Fibroblast of peridontal ligament (primary cell): ENCODE data around the gene SPINT4.
"Not testable (repeated sequence)": the region's sequence is repeated elsewhere in the genome, so short reads cannot be mapped to it uniquely, and the experiment has no call there.

Experiments
- DNase-seq: peaks from one replicate; pipeline ENCODE4 v3.0.0-alpha.2; 2010; ENCODE audit errors: extremely low read depth

Gene SPINT4

GRCh38 chr20:45722047-45722446, at the start of gene SPINT4:
SPINT4 (plus strand) TSS chr20:45722347; CDS start chr20:45722368, 21 bp downstream.
- no peak for DNase-seq

- no peak for DNase-seq
Observed at GRCh38 chr20:45672765-45673164, 49.4 kb upstream of the SPINT4 start.

GRCh38 chr20:45679650-45680049, 42.5 kb upstream of the SPINT4 start:
- DNase-seq, result no peak

- DNase-seq, result peak; percentile 1
Observed at GRCh38 chr20:45685896-45686295, 36.3 kb upstream of the SPINT4 start.

GRCh38 chr20:45693346-45693745, 28.8 kb upstream of the SPINT4 start:
- DNase-seq, result not testable (repeated sequence)

GRCh38 chr20:45695496-45695895, 26.7 kb upstream of the SPINT4 start:
- no peak for DNase-seq

GRCh38 chr20:45701104-45701503, 21.0 kb upstream of the SPINT4 start:
- no peak for DNase-seq

- no peak for DNase-seq
Observed at GRCh38 chr20:45701873-45702272, 20.3 kb upstream of the SPINT4 start, which contains the start of gene WFDC13. WFDC13 (plus strand) TSS chr20:45702038; CDS start chr20:45702124, 86 bp downstream.

- DNase-seq, result no peak
Observed at GRCh38 chr20:45704969-45705637, 17.0 kb upstream of the SPINT4 start, which contains the start of gene WFDC10B. WFDC10B (minus strand) TSS chr20:45705019; CDS start chr20:45685992, 19,027 bp downstream.

GRCh38 chr20:45716141-45716688, 5.9 kb upstream of the SPINT4 start:
- not testable (repeated sequence) for DNase-seq

GRCh38 chr20:45725134-45725533, 3.0 kb downstream of the SPINT4 start:
- DNase-seq, result peak; percentile 8

GRCh38 chr20:45727044-45727443, 4.9 kb downstream of the SPINT4 start:
- no peak for DNase-seq

GRCh38 chr20:45732199-45732598, 10.1 kb downstream of the SPINT4 start:
- DNase-seq, result no peak

- no peak for DNase-seq
Observed at GRCh38 chr20:45735552-45735951, 13.4 kb downstream of the SPINT4 start.

- DNase-seq, result no peak
Observed at GRCh38 chr20:45735988-45736387, 13.8 kb downstream of the SPINT4 start.

- DNase-seq, result no peak
Observed at GRCh38 chr20:45742596-45742995, 20.4 kb downstream of the SPINT4 start.

- no peak for DNase-seq
Observed at GRCh38 chr20:45745015-45745414, 22.9 kb downstream of the SPINT4 start.

- DNase-seq, result no peak
Observed at GRCh38 chr20:45751721-45752120, 29.6 kb downstream of the SPINT4 start.

- DNase-seq, result peak; percentile 66
Observed at GRCh38 chr20:45752746-45753145, 30.6 kb downstream of the SPINT4 start.

GRCh38 chr20:45758096-45758495, 35.9 kb downstream of the SPINT4 start:
- no peak for DNase-seq

GRCh38 chr20:45759921-45760320, 37.8 kb downstream of the SPINT4 start:
- not testable (repeated sequence) for DNase-seq

- not testable (repeated sequence) for DNase-seq
Observed at GRCh38 chr20:45761966-45762365, 39.8 kb downstream of the SPINT4 start.

- DNase-seq, result not testable (repeated sequence)
Observed at GRCh38 chr20:45764618-45765282, 42.6 kb downstream of the SPINT4 start.
